ENCODE data around the gene ATP6V1G2.

- TF ChIP-seq POLR2A (IDR thresholded peaks at IDR 0.05) (no peak), CTCF (IDR thresholded peaks at IDR 0.05) (no peak)
Observed at GRCh38 chr6:31592396-31592771, 46.0 kb upstream of the ATP6V1G2 start.
